ENCODE measurements around the gene CMIP.
"Not testable (repeated sequence)": the region's sequence is repeated elsewhere in the genome, so short reads cannot be mapped to it uniquely, and the experiment has no call there.

CMIP gene

GRCh38 chr16:81516478-81517149 is 72.0 kb downstream of the CMIP start:
- no peak for DNase-seq (ENCODE audit: low read depth)

- no peak for DNase-seq (ENCODE audit: low read depth)
Observed at GRCh38 chr16:81517150-81517499, 72.5 kb downstream of the CMIP start.

- DNase-seq (ENCODE audit: low read depth) = no peak
Observed at GRCh38 chr16:81517629-81518438, 73.2 kb downstream of the CMIP start.

- DNase-seq (ENCODE audit: low read depth) = no peak
Observed at GRCh38 chr16:81518439-81518757, 73.8 kb downstream of the CMIP start.

GRCh38 chr16:81519301-81520150 is 74.9 kb downstream of the CMIP start:
- DNase-seq (ENCODE audit: low read depth) = no peak

GRCh38 chr16:81520151-81520470 is 75.5 kb downstream of the CMIP start:
- DNase-seq (ENCODE audit: low read depth) = no peak

GRCh38 chr16:81520560-81521135 is 76.0 kb downstream of the CMIP start:
- DNase-seq (ENCODE audit: low read depth) = no peak

GRCh38 chr16:81521141-81521626 is 76.6 kb downstream of the CMIP start:
- DNase-seq (ENCODE audit: low read depth) = peak; percentile 49

- no peak for DNase-seq (ENCODE audit: low read depth)
Observed at GRCh38 chr16:81522108-81522701, 77.6 kb downstream of the CMIP start.

- DNase-seq (ENCODE audit: low read depth) = not testable (repeated sequence)
Observed at GRCh38 chr16:81522851-81523250, 78.2 kb downstream of the CMIP start.

GRCh38 chr16:81523387-81524115 is 78.9 kb downstream of the CMIP start:
- DNase-seq (ENCODE audit: low read depth) = no peak

GRCh38 chr16:81524382-81524781 is 79.8 kb downstream of the CMIP start:
- no peak for DNase-seq (ENCODE audit: low read depth)

GRCh38 chr16:81524885-81525284 is 80.3 kb downstream of the CMIP start:
- DNase-seq (ENCODE audit: low read depth) = not testable (repeated sequence)

GRCh38 chr16:81526199-81526598 is 81.6 kb downstream of the CMIP start:
- no peak for DNase-seq (ENCODE audit: low read depth)

GRCh38 chr16:81526935-81527334 is 82.3 kb downstream of the CMIP start:
- DNase-seq (ENCODE audit: low read depth) = no peak

GRCh38 chr16:81527477-81528178 is 83.0 kb downstream of the CMIP start:
- DNase-seq (ENCODE audit: low read depth) = no peak

GRCh38 chr16:81528256-81528655 is 83.6 kb downstream of the CMIP start:
- DNase-seq (ENCODE audit: low read depth) = no peak

- DNase-seq (ENCODE audit: low read depth) = no peak
Observed at GRCh38 chr16:81530296-81530721, 85.7 kb downstream of the CMIP start.

GRCh38 chr16:81530814-81531213 is 86.2 kb downstream of the CMIP start:
- DNase-seq (ENCODE audit: low read depth) = no peak

- DNase-seq (ENCODE audit: low read depth) = no peak
Observed at GRCh38 chr16:81531419-81531821, 86.8 kb downstream of the CMIP start.
